RPMI7951 (cell line): ENCODE results near the gene CCDC30. TPM values are rescaled to one million over a fixed set of nuclear protein-coding genes. Genes with fewer than 3 reads are reported as not detected.

Experiments
- DNase-seq: peaks from one replicate; pipeline ENCODE4 v3.0.0-alpha.2; 2012; ENCODE audit warnings: low read depth
- total RNA-seq: library from RNA; depleted of rRNA; stranded (reverse); fragments of >200 nt; shearing (Covaris generic); gene quantifications from 2 replicates; pipeline ENCODE4 v1.2.3, GENCODE V29; 2014; rRNA removed

Gene CCDC30
- total RNA-seq, 1 experiment from 2014 or later, result 0.84 TPM

DNA sequence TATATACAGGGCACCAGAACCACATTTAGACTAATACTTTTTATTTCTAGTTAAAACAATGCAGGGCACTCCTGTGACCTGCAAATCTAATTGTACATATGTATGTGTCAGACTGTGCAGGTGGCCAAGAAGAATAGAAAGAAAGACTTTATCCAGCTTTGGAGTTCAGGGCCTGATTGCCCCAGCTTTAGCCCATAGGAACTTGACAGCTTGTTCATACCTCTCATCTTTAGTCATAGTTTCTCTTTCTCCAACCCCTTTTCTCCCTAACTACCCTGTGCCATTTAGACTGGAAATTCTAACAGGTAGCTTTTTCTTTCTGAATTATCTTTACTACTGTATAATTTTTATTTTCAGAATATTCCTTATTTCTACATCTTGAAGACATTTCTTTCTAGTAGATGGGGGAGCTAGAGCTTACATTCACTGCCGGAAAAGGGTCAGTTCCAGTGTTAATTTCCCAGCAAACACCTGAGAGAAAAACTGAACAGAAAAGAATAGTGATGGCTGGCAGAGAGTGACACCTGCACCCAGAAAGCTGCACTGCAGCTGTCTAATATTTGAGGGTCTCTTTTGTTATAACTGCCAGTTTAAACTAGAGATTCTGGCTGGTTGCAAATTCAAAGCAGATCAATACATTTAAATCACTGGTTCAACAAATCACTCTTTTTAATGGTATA, 227.5 kb downstream of the CCDC30 start:
- no peak for DNase-seq

DNA sequence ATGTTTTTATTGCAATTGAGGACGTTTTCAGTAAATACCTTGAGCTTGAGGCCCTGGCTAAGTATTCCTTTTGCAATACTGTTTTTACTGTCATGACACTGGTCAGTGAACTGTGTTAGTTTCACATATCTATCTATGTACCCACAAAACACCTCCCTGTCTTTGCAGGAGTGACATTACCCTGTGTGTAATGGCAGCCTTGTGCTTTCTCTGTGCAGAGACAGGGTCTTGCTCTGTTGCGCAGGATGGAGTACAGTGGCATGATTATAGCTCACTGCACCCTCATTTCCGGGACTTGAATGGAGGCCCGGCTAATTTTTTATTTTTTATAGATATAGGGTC, 228.0 kb downstream of the CCDC30 start:
- DNase-seq, result no peak

DNA sequence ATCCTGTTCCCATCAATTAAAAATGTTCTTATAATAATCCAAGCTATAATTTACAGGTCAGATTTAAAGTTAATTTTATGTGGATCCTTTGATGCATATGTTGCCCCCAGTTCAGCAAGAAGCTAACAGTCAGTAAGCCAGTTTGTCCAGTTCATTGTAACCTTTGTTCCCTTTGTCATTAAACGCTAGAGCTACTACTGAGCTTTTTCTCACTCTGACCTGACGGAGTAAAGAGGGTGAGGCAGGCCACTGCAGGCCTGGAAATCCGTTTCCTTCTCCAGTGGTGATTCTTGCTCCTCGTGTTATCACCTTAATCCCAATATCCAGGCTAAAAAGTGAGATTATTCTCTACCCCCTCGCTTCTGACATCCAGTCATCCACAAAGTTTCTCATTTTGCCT, 229.4 kb downstream of the CCDC30 start:
- DNase-seq, result no peak

DNA sequence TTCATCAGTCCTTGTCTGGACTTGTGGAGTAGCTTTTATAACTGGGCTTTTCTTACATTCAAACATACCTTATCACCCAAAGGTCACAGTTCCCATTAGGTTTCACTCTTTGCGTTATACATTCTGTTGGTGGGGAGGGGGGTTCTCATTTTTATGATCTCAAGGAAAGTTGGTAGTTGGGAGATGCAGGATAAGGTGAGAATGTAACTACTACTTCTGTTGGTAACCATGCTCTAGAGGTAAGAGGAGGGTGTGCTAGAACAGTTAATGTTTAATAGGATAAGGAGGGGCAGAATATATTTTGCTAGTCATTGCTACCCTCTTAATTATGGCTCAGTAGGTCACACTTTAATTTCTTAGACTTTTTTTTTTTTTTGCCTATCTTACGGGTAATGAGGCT, 229.8 kb downstream of the CCDC30 start:
- DNase-seq, result no peak

DNA sequence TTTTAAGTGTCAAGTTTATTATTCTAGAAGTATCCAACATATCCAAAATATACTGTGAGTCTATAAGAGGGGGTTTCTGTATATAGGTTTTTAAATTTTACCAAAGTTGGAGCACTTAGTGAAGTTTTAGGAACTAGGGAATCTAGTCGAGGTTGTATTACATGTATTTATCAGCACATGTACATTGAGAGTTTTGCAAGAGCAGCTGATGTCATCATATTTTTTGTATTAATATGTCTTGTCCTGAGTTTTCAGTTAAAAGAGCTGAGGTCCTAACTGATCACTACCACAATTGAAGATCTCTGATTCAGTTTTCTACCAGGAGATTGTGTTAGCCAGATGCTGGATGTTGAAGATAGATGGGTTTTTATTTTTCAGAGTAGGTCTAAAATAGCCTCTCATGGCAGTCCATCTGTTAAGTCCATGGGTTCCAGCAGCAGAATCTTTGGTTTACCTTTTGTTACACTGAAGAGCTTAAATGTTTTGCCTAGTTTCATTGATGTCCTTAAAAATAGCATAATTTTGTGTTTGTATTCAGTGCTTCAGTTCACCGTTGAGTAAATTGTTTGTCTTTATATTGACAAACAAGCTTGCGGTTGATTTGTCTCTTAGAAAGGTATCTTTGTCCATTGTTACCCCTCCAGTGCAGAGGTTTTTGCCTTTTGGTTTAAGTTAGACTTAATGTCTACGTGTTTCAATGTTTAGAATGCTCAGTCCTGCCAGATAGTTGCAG, 235.2 kb downstream of the CCDC30 start:
- no peak for DNase-seq

DNA sequence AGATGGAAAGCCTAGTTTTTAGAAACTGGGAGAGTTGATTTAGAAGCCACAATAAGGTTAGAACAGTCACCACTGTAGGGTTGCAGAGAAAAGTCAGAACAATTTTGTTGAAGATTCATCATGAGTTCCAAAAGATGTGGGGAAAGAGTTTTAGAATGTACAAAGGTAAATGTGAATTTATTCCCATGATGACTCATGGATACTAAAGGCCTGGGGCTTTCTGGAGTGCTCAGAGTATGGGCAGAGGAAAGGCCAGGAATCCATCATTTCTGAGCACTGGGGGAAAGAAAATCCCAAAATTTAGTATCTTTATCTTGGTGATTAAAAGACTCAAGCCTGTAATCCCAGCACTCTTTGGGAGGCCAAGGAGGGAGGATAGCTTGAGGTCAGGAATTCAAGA, 236.9 kb downstream of the CCDC30 start:
- peak; percentile 18 for DNase-seq

DNA sequence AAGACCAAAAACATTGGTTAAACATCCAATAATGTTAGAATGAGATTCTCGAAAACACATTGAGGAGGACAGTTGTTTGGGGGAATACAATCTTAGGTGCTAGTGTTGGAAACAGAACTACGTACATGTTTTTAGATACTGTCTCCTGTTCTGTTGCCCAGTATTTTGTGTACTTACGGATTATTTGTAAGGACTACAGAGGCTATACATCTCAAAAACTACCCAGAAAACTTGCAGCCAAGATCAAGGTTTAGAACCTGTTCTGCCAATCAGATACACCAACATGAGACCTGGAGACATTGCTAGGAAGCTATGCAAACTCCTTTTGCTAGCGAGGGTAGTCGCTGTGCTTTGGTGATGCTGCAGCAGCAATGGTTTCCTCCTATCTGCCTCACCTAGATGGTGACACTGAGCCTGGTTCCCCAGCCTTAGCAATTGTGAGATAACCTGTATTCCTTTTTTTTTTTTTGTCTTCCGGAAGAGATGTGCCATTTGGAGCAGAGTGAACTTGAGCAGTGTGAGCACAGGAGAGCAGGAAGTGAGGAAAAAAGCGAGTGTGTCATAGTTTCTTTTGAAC, 240.9 kb downstream of the CCDC30 start:
- DNase-seq, result no peak

Other genes with a start within 250 kb of the CCDC30 start
- 25.9 and 29.0 TPM in 2 replicates for gene FOXJ3, start 128.1 kb upstream of the CCDC30 start, total RNA-seq
- gene RIMKLA, start 82.5 kb upstream of the CCDC30 start, total RNA-seq, result 0.12 and 0.88 TPM in 2 replicates
- 0.12 and 1.7 TPM in 2 replicates for gene ZMYND12, start 7.3 kb upstream of the CCDC30 start, total RNA-seq
- gene PPCS, start 6.7 kb upstream of the CCDC30 start, total RNA-seq, result 69.1 and 76.6 TPM in 2 replicates
- gene PPIH, start 195.1 kb downstream of the CCDC30 start, total RNA-seq, result 122 and 123 TPM in 2 replicates
- 1,105 and 1,183 TPM in 2 replicates for gene YBX1, start 219.1 kb downstream of the CCDC30 start, total RNA-seq